ENCODE results near the gene GUCY1A1.

DNA sequence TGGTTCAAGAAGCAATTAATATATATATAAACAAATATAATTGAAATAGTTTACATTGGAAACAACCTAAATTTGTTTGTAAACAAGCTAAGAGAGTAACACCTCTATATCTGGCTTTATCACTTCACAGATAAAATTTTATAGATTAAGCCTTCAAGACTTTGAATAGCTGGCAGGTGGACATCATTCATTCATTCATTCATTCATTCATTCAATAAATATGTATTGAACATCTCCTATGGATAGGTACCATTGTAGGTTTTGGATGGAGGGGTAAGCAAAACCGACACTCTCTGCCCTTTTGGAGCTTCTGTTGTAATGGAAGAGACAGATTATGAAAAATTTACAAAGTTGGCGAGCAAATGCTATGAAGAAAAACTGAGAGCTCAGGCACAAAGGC is 35.2 kb downstream of the GUCY1A1 start:
- TF ChIP-seq, protein P1, sequence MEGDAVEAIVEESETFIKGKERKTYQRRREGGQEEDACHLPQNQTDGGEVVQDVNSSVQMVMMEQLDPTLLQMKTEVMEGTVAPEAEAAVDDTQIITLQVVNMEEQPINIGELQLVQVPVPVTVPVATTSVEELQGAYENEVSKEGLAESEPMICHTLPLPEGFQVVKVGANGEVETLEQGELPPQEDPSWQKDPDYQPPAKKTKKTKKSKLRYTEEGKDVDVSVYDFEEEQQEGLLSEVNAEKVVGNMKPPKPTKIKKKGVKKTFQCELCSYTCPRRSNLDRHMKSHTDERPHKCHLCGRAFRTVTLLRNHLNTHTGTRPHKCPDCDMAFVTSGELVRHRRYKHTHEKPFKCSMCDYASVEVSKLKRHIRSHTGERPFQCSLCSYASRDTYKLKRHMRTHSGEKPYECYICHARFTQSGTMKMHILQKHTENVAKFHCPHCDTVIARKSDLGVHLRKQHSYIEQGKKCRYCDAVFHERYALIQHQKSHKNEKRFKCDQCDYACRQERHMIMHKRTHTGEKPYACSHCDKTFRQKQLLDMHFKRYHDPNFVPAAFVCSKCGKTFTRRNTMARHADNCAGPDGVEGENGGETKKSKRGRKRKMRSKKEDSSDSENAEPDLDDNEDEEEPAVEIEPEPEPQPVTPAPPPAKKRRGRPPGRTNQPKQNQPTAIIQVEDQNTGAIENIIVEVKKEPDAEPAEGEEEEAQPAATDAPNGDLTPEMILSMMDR (IDR thresholded peaks at IDR 0.05), result no peak
- TF ChIP-seq POLR2A (IDR thresholded peaks at IDR 0.05), result no peak
- no peak for TF ChIP-seq POLR2AphosphoS5 (IDR thresholded peaks at IDR 0.05)
